Keratinocyte (primary cell): Measurements from ENCODE around the gene CSNK2A1.
"Not testable (repeated sequence)": the region's sequence is repeated elsewhere in the genome, so short reads cannot be mapped to it uniquely, and the experiment has no call there.

Experiments used
- EZH2 ChIP-seq: IDR thresholded peaks from one replicate; pipeline ENCODE4 v1.6.1; 2012; ENCODE audit warnings: inconsistent platforms, mild to moderate bottlenecking, low read length, moderate library complexity
- TF ChIP-seq, protein P1 (sequence below), 3 experiments: IDR thresholded peaks in 1 of 3; conservative IDR thresholded peaks in 1 of 3; optimal IDR thresholded peaks in 1 of 3; 2 replicates in 2 of 3; 3 replicates in 1 of 3; pipeline versions ENCODE3 to v1.5.1; 2011; ENCODE audit warnings: low read length in 3 of 3, mild to moderate bottlenecking in 3 of 3, moderate library complexity in 2 of 3, control low read depth in 1 of 3, inconsistent platforms in 1 of 3; ENCODE audit not compliant: insufficient read depth in 2 of 3; ENCODE audit errors: extremely low read depth in 1 of 3

DNA sequence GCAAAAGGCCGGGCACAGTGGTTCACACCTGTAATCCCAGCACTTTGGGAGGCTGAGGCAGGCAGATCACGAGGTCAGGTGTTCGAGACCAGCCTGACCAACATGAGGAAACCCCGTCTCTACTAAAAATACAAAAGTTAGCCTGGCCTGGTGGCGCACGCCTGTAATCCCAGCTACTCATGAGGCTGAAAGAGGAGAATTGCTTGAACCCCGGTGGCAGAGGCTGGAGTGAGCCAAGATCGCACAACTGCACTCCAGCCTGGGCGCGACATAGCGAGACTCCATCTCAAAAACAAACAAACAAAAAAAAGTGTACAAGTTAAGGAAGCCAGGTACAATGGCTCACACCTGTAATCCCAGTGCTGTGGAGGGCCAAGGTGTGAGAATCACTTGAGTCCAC lies 91.6 kb downstream of the CSNK2A1 start:
- not testable (repeated sequence) for TF ChIP-seq EZH2
- TF ChIP-seq, protein P1, sequence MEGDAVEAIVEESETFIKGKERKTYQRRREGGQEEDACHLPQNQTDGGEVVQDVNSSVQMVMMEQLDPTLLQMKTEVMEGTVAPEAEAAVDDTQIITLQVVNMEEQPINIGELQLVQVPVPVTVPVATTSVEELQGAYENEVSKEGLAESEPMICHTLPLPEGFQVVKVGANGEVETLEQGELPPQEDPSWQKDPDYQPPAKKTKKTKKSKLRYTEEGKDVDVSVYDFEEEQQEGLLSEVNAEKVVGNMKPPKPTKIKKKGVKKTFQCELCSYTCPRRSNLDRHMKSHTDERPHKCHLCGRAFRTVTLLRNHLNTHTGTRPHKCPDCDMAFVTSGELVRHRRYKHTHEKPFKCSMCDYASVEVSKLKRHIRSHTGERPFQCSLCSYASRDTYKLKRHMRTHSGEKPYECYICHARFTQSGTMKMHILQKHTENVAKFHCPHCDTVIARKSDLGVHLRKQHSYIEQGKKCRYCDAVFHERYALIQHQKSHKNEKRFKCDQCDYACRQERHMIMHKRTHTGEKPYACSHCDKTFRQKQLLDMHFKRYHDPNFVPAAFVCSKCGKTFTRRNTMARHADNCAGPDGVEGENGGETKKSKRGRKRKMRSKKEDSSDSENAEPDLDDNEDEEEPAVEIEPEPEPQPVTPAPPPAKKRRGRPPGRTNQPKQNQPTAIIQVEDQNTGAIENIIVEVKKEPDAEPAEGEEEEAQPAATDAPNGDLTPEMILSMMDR (optimal IDR thresholded peaks at IDR 0.05 in 1 of 3, IDR thresholded peaks at IDR 0.05 in 1 of 3, conservative IDR thresholded peaks at IDR 0.05 in 1 of 3; ENCODE audit: extremely low read depth in 1 of 3, insufficient read depth in 2 of 3, low read length in 3 of 3), result not testable (repeated sequence)
